Natural killer cell (primary cell): ENCODE measurements around the gene ATAD2B. TPM values are rescaled to one million over a fixed set of nuclear protein-coding genes. Genes with fewer than 3 reads are reported as not detected.

Experiments
- ATAC-seq, 3 donors: fragments of 150-1000 bp in 2 of 3; fragments of 200-7000 bp in 1 of 3; cut with Tn5 transposase; 1 replicate in 1 of 3; 2 replicates in 2 of 3; pipeline ENCODE4 v1.10.0; 2021; ENCODE audit warnings: mild to moderate bottlenecking in 2 of 3, moderate library complexity in 2 of 3
- DNase-seq, 2 donors: peaks; one replicate each; pipeline versions ENCODE4 v3.0.0 to v3.0.0-alpha.2; 2013 to 2021; ENCODE audit warnings: mixed read lengths in 1 of 2
- H3K27ac ChIP-seq: one replicate; pipeline ENCODE4 v1.5.1; 2013; ENCODE audit warnings: mild to moderate bottlenecking, low read length
- H3K27me3 ChIP-seq: one replicate; pipeline ENCODE4 v1.6.1; 2013; ENCODE audit warnings: low read length; ENCODE audit not compliant: control insufficient read depth, insufficient read depth
- H3K36me3 ChIP-seq: one replicate; pipeline ENCODE4 v1.6.1; 2013; ENCODE audit warnings: low read length; ENCODE audit not compliant: control insufficient read depth, insufficient read depth
- H3K4me1 ChIP-seq: one replicate; pipeline ENCODE4 v1.6.1; 2013; ENCODE audit warnings: low read length; ENCODE audit not compliant: control insufficient read depth, insufficient read depth
- H3K4me3 ChIP-seq: one replicate; pipeline ENCODE4 v1.5.1; 2013; ENCODE audit warnings: low read length
- H3K9me3 ChIP-seq: one replicate; pipeline ENCODE4 v1.6.1; 2013; ENCODE audit warnings: low read length; ENCODE audit not compliant: control insufficient read depth, insufficient read depth
- H3K27ac Mint-ChIP-seq, 2 donors: one replicate each; pipeline ENCODE4 v1.8.0; 2022; ENCODE audit warnings: mild to moderate bottlenecking in 2 of 2, mixed read lengths in 2 of 2, moderate library complexity in 1 of 2
- H3K27me3 Mint-ChIP-seq, 2 donors: one replicate each; pipeline ENCODE4 v1.8.0; 2022; ENCODE audit warnings: low read depth in 2 of 2, mixed read lengths in 2 of 2
- H3K36me3 Mint-ChIP-seq: one replicate; pipeline ENCODE4 v1.8.0; 2022; ENCODE audit warnings: mixed read lengths
- H3K4me1 Mint-ChIP-seq, 2 donors: one replicate each; pipeline ENCODE4 v1.8.0; 2022; ENCODE audit warnings: mixed read lengths in 2 of 2
- H3K4me3 Mint-ChIP-seq: one replicate; pipeline ENCODE4 v1.8.0; 2022; ENCODE audit warnings: mild to moderate bottlenecking, moderate library complexity, mixed read lengths
- H3K9me3 Mint-ChIP-seq, 2 donors: one replicate each; pipeline ENCODE4 v1.8.0; 2022; ENCODE audit warnings: mixed read lengths in 2 of 2
- CTCF ChIP-seq: fragments of 200-600 bp; IDR thresholded peaks from one replicate; pipeline ENCODE4 v1.8.0; 2022; ENCODE audit warnings: antibody characterized with exemption
- WGBS: methylation state at CpG from one replicate; pipeline ENCODE4 v1.1.7; 2013; ENCODE audit warnings: missing lambda C conversion rate; ENCODE audit not compliant: insufficient coverage; 5-methylcytosine and 5-hydroxymethylcytosine counted together
- intact Hi-C: fragments of 100-400 bp; cut with micrococcal nuclease; formaldehyde crosslinking; loops from one replicate; pipeline ENCODE4 v1.14.2; 2022
- total RNA-seq, 4 donors: library from RNA; stranded (reverse); fragments of 120-200 nt in 1 of 4; gene quantifications; one replicate each; pipeline versions ENCODE4 v1.2.3 to v1.2.4, GENCODE V29; 2013 to 2022

ATAD2B gene
- total RNA-seq, 3 donors from 2014 or later (not counting 1 experiment from before 2014, with no cell fraction given): 71.5 to 85.7 (median 84.0) TPM

GRCh38 chr2:23912054-23912453 is 14.9 kb downstream of the ATAD2B start:
- ATAC-seq (no peak), DNase-seq (no peak)
- Histone ChIP-seq H3K9me3 (no peaks in the 10 kb centered on the region), H3K4me3 (no peak overlapping the region), H3K4me1 (no peaks in the 10 kb centered on the region), H3K27me3 (no peaks in the 10 kb centered on the region), H3K36me3 (no peaks in the 10 kb centered on the region), H3K27ac (no peak overlapping the region)
- H3K9me3 Mint-ChIP-seq: no peaks in the 10 kb centered on the region
- peaks cover 43 to 44% of the 10 kb centered on the region in 2 donors for H3K4me1 Mint-ChIP-seq
- no peaks in the 10 kb centered on the region for H3K27me3 Mint-ChIP-seq
- H3K4me3 Mint-ChIP-seq: no peak overlapping the region
- intact Hi-C loops: no loop called here
- no peak for TF ChIP-seq CTCF
- H3K36me3 Mint-ChIP-seq: no peaks in the 10 kb centered on the region
- WGBS: 91% methylated on average over 3 of the region's 3 CpGs
- H3K27ac Mint-ChIP-seq: peak overlapping the region in 1 of 2 donors; percentile 63

GRCh38 chr2:23905155-23905554 is 21.8 kb downstream of the ATAD2B start:
- H3K4me3 ChIP-seq: no peak overlapping the region
- peak in 1 of 3 donors; percentile 35 for ATAC-seq
- Mint-ChIP-seq H3K9me3 (no peaks in the 10 kb centered on the region), H3K27ac (no peak overlapping the region), H3K4me1 (peaks cover 38 to 63% of the 10 kb centered on the region in 2 donors), H3K27me3 (no peaks in the 10 kb centered on the region), H3K4me3 (no peak overlapping the region), H3K36me3 (no peaks in the 10 kb centered on the region)
- 32% methylated on average over 2 of the region's 2 CpGs for WGBS
- no peak for TF ChIP-seq CTCF
- no peak for DNase-seq
- no peaks in the 10 kb centered on the region for H3K9me3 ChIP-seq
- no peaks in the 10 kb centered on the region for H3K27me3 ChIP-seq
- H3K36me3 ChIP-seq: no peaks in the 10 kb centered on the region
- intact Hi-C loops: no loop called here
- no peaks in the 10 kb centered on the region for H3K4me1 ChIP-seq
- H3K27ac ChIP-seq: no peak overlapping the region

GRCh38 chr2:23904692-23905091 is 22.2 kb downstream of the ATAD2B start:
- intact Hi-C loops: no loop called here
- Histone ChIP-seq H3K27ac (no peak overlapping the region), H3K4me3 (no peak overlapping the region), H3K9me3 (no peaks in the 10 kb centered on the region), H3K36me3 (no peaks in the 10 kb centered on the region), H3K4me1 (no peaks in the 10 kb centered on the region), H3K27me3 (no peaks in the 10 kb centered on the region)
- ATAC-seq (no peak), DNase-seq (no peak)
- no peak overlapping the region for H3K4me3 Mint-ChIP-seq
- no peaks in the 10 kb centered on the region for H3K36me3 Mint-ChIP-seq
- H3K4me1 Mint-ChIP-seq: peaks cover 38 to 63% of the 10 kb centered on the region in 2 donors
- H3K9me3 Mint-ChIP-seq: no peaks in the 10 kb centered on the region
- 80% methylated on average over 1 of the region's 2 CpGs for WGBS
- no peak for TF ChIP-seq CTCF
- H3K27me3 Mint-ChIP-seq: no peaks in the 10 kb centered on the region
- no peak overlapping the region for H3K27ac Mint-ChIP-seq

- H3K9me3 Mint-ChIP-seq: no peaks in the 10 kb centered on the region
- Histone ChIP-seq H3K4me3 (no peak overlapping the region), H3K27me3 (no peaks in the 10 kb centered on the region), H3K27ac (no peak overlapping the region), H3K36me3 (no peaks in the 10 kb centered on the region), H3K4me1 (no peaks in the 10 kb centered on the region), H3K9me3 (no peaks in the 10 kb centered on the region)
- 89% methylated on average over 1 of the region's 1 CpG for WGBS
- no peaks in the 10 kb centered on the region for H3K27me3 Mint-ChIP-seq
- DNase-seq (no peak), ATAC-seq (no peak)
- H3K27ac Mint-ChIP-seq: peak overlapping the region in 1 of 2 donors; percentile 29
- peaks cover 38 to 58% of the 10 kb centered on the region in 2 donors for H3K4me1 Mint-ChIP-seq
- no peak overlapping the region for H3K4me3 Mint-ChIP-seq
- intact Hi-C loops: no loop called here
- TF ChIP-seq CTCF: no peak
- no peaks in the 10 kb centered on the region for H3K36me3 Mint-ChIP-seq
These were observed 22.7 kb downstream of the ATAD2B start for GRCh38 chr2:23904215-23904614.
